Stomach (tissue), 4 donors: Measurements from ENCODE around the gene TXLNA.

Experiments used
- CTCF ChIP-seq, 7 experiments: fragments of 450-650 bp in 4 of 7; fragments of 200-600 bp in 3 of 7; sonication (generic) in 3 of 7; IDR thresholded peaks; one replicate each; pipeline ENCODE4 v1.5.1; 2016 to 2019; ENCODE audit warnings: antibody characterized with exemption in 7 of 7, control low read depth in 2 of 7, mild to moderate bottlenecking in 1 of 7
- POLR2A ChIP-seq, 4 donors: fragments of 450-650 bp; IDR thresholded peaks; one replicate each; pipeline ENCODE4 v1.6.1; 2016; ENCODE audit warnings: antibody characterized with exemption in 4 of 4, control low read depth in 2 of 4, mild to moderate bottlenecking in 1 of 4, moderate library complexity in 1 of 4
- POLR2AphosphoS5 ChIP-seq, 3 donors: sonication (generic); formaldehyde crosslinking; IDR thresholded peaks; one replicate each; pipeline ENCODE4 v1.6.1; 2016; ENCODE audit warnings: antibody characterized with exemption in 3 of 3

- TF ChIP-seq CTCF (IDR thresholded peaks at IDR 0.05) (no peak), POLR2AphosphoS5 (IDR thresholded peaks at IDR 0.05) (no peak), POLR2A (IDR thresholded peaks at IDR 0.05) (no peak)
Measured at GRCh38 chr1:32221581-32221979, 42.1 kb downstream of the TXLNA start.
